H1 (cell line): ENCODE data around the gene EEPD1. TPM values are rescaled to one million over a fixed set of nuclear protein-coding genes. Genes with fewer than 3 reads are reported as not detected.

ENCODE experiments used
- CHD7 ChIP-seq: fragments of 300-600 bp; sonication (generic); IDR thresholded peaks from 2 replicates; pipeline ENCODE4 v1.7.1; 2012; ENCODE audit warnings: low read length, moderate library complexity, mild to moderate bottlenecking, inconsistent platforms; ENCODE audit not compliant: insufficient replicate concordance
- polyA plus RNA-seq, 7 experiments: library from polyadenylated mRNA; depleted of rRNA in 3 of 7; stranded (reverse) in 5 of 7; unstranded in 2 of 7; fragments of >200 nt in 5 of 7; fragments of 200-250 nt in 2 of 7; gene quantifications; 1 replicate in 5 of 7; 2 replicates in 1 of 7; 4 replicates in 1 of 7; pipeline versions ENCODE4 v1.2.1 to v1.2.3, GENCODE V29; 2011 to 2013; ENCODE audit warnings: missing spikeins in 2 of 7, mixed read lengths in 2 of 7
- total RNA-seq: library from RNA; stranded (reverse); fragmentation: NEBNext Ultra II Directional; extraction: Animal tissue kit (Norgen Biotek cat#: 25700); gene quantifications from 2 replicates; pipeline ENCODE4 v1.2.1, GENCODE V29; 2021

Gene EEPD1
- total and polyA plus RNA-seq, 2 of the 8 experiments (the other 6 are each of a cell fraction or from before 2014, with no cell fraction given): 3.1 to 7.8 TPM

DNA sequence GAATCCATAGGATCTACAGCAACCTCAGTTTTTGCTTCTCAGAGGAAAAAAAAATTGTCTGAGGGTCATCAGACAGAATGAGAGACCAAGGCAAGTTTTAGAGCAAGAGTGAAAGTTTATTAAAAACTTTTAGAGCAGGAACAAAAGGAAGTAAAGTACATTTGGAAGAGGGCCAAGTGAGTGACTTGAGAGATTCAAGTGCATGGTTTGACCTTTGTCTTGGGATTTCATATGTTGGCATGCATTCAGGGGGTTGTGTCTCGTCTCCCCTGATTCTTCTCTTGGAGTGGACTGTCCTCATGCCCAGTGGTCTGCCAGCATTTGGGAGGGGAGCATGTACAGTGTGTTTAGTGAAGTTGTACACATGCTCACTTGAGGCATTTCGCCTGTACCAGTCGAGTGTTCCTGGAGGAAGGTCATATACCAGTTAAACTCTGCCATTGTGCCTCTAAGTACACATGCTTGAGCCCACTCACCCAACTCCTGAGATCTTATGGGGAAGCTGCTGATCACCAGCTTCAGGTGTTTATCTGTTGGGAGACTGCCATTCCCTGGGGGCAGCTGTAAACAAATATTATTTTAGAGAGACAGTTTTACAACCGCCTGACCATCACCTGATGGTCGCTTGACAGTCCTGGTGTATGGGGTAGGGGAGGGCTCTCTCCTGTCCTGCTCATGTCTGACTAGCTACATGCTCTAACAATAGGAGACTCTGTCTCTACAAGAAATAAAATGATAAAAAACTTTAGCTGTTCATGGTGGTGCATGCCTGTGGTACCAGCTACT is 109.4 kb downstream of the EEPD1 start (continued):
- TF ChIP-seq CHD7: no peak
